Gastroesophageal sphincter (tissue), 4 donors: ENCODE measurements around the gene COL4A6. TPM values are rescaled to one million over a fixed set of nuclear protein-coding genes. Genes with fewer than 3 reads are reported as not detected.

Source experiments
- ATAC-seq: fragments of 150-250 bp; one replicate; pipeline ENCODE4 v1.9.1; 2016; ENCODE audit warnings: mild to moderate bottlenecking, moderate library complexity
- H3K27ac ChIP-seq, 4 donors: fragments of 200-600 bp; sonication (generic) in 3 of 4; 1 replicate in 3 of 4; 2 replicates in 1 of 4; pipeline ENCODE4 v1.5.1; 2016 to 2019
- H3K27me3 ChIP-seq: fragments of 200-600 bp; sonication (generic); one replicate; pipeline ENCODE4 v1.5.1; 2019
- H3K36me3 ChIP-seq, 2 donors: fragments of 200-600 bp; sonication (generic); one replicate each; pipeline ENCODE4 v1.5.1; 2019; ENCODE audit warnings: control low read depth in 1 of 2
- H3K4me1 ChIP-seq, 3 donors: fragments of 200-600 bp; sonication (generic); 1 replicate in 2 of 3; 2 replicates in 1 of 3; pipeline ENCODE4 v1.5.1; 2016 to 2019; ENCODE audit warnings: control low read depth in 2 of 3
- H3K4me3 ChIP-seq, 2 donors: fragments of 200-600 bp; sonication (generic); one replicate each; pipeline ENCODE4 v1.5.1; 2019; ENCODE audit warnings: mild to moderate bottlenecking in 1 of 2, moderate library complexity in 1 of 2
- H3K9me3 ChIP-seq, 3 donors: fragments of 200-600 bp; sonication (generic); one replicate each; pipeline ENCODE4 v1.5.1; 2017 to 2019; ENCODE audit warnings: control low read depth in 2 of 3
- EP300 ChIP-seq: sonication (generic); formaldehyde crosslinking; IDR thresholded peaks from one replicate; pipeline ENCODE4 v1.6.1; 2017; ENCODE audit warnings: antibody characterized with exemption, mild to moderate bottlenecking
- POLR2A ChIP-seq, 2 donors: fragments of 450-650 bp; IDR thresholded peaks; one replicate each; pipeline ENCODE4 v1.6.1; 2017; ENCODE audit warnings: antibody characterized with exemption in 2 of 2, mild to moderate bottlenecking in 2 of 2, moderate library complexity in 1 of 2
- POLR2AphosphoS5 ChIP-seq: sonication (generic); formaldehyde crosslinking; IDR thresholded peaks from one replicate; pipeline ENCODE4 v1.6.1; 2017; ENCODE audit warnings: antibody characterized with exemption
- WGBS, 2 donors: methylation state at CpG; one replicate each; pipeline ENCODE4 v1.1.5; 2018; ENCODE audit warnings: low coverage in 1 of 2; 5-methylcytosine and 5-hydroxymethylcytosine counted together
- total RNA-seq, 4 donors: library from RNA; depleted of rRNA; stranded (reverse); fragments of >200 nt; gene quantifications; one replicate each; pipeline ENCODE4 v1.1.0, GENCODE V29; 2016
- TF ChIP-seq, protein P1 (sequence below), 4 experiments: fragments of 200-600 bp in 2 of 4; fragments of 450-650 bp in 2 of 4; sonication (generic) in 1 of 4; IDR thresholded peaks; one replicate each; pipeline ENCODE4 v1.5.1; 2017 to 2019; ENCODE audit warnings: antibody characterized with exemption in 4 of 4, mild to moderate bottlenecking in 2 of 4, moderate library complexity in 2 of 4

COL4A6 gene
- total RNA-seq, 4 donors from 2014 or later: 103 to 369 (median 213) TPM

- Histone ChIP-seq H3K36me3 (no peaks in the 10 kb centered on the region), H3K27me3 (no peaks in the 10 kb centered on the region), H3K27ac (peak overlapping the region in 2 of 4 donors; percentile 32 to 49), H3K9me3 (no peaks in the 10 kb centered on the region), H3K4me3 (no peak overlapping the region), H3K4me1 (peaks cover 0 to 17% (median 0%) of the 10 kb centered on the region in 3 donors)
- WGBS, 2 donors: 78 to 81% methylated on average over 1 to 2 of the region's 5 CpGs
- ATAC-seq: no peak
- TF ChIP-seq POLR2A (IDR thresholded peaks at IDR 0.05) (no peak), EP300 (no peak), POLR2AphosphoS5 (no peak)
- TF ChIP-seq, protein P1, sequence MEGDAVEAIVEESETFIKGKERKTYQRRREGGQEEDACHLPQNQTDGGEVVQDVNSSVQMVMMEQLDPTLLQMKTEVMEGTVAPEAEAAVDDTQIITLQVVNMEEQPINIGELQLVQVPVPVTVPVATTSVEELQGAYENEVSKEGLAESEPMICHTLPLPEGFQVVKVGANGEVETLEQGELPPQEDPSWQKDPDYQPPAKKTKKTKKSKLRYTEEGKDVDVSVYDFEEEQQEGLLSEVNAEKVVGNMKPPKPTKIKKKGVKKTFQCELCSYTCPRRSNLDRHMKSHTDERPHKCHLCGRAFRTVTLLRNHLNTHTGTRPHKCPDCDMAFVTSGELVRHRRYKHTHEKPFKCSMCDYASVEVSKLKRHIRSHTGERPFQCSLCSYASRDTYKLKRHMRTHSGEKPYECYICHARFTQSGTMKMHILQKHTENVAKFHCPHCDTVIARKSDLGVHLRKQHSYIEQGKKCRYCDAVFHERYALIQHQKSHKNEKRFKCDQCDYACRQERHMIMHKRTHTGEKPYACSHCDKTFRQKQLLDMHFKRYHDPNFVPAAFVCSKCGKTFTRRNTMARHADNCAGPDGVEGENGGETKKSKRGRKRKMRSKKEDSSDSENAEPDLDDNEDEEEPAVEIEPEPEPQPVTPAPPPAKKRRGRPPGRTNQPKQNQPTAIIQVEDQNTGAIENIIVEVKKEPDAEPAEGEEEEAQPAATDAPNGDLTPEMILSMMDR (IDR thresholded peaks at IDR 0.05): no peak
Observed at GRCh38 chrX:108250654-108251579, 187.3 kb downstream of the COL4A6 start.

DNA sequence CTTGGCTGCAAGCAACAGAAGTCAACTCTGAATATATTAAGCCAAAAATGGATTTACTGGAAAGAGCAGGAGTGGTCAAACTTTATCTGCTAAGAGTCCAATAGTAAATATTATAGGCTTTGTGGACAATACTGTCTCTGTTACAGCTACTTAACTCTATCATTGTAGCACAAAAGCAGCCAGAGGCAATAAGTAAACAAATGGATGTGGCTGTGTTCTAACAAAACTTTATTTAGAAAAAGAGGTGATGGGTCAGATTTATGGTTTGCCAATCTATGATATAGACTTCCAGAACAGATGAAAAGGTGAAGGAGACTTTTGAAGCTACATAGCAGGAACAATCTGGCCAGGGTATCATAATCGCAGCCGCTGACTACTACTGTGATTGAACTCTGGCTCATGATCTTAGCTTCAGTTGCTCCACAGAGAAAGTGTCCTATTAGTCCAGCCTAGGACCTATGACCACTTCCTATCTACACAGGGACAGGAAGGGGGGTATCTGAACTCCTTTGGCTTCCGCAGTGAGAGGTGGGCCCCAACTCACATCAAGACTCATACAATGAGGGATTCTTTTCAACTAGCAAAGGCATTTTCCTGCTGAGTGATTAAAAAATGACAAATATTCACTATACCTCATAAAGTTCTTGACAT lies 191.8 kb downstream of the COL4A6 start:
- H3K9me3 ChIP-seq: no peaks in the 10 kb centered on the region
- 83 to 92% methylated on average over 1 to 3 of the region's 3 CpGs for WGBS, 2 donors
- H3K4me1 ChIP-seq: peaks cover 0 to 17% (median 0%) of the 10 kb centered on the region in 3 donors
- no peak overlapping the region for H3K27ac ChIP-seq
- no peaks in the 10 kb centered on the region for H3K36me3 ChIP-seq
- no peak overlapping the region for H3K4me3 ChIP-seq
- no peak for ATAC-seq
- H3K27me3 ChIP-seq: no peaks in the 10 kb centered on the region
- TF ChIP-seq POLR2AphosphoS5 (no peak), POLR2A (IDR thresholded peaks at IDR 0.05) (no peak), EP300 (no peak)
- TF ChIP-seq, protein P1 (IDR thresholded peaks at IDR 0.05): no peak

- no peaks in the 10 kb centered on the region for H3K27me3 ChIP-seq
Observed at GRCh38 chrX:108245462-108245861, 192.8 kb downstream of the COL4A6 start.

GRCh38 chrX:108235986-108236385 lies 202.2 kb downstream of the COL4A6 start:
- Histone ChIP-seq H3K27me3 (no peaks in the 10 kb centered on the region), H3K4me3 (no peak overlapping the region), H3K9me3 (no peaks in the 10 kb centered on the region), H3K4me1 (no peaks in the 10 kb centered on the region), H3K36me3 (no peaks in the 10 kb centered on the region), H3K27ac (no peak overlapping the region)
- TF ChIP-seq, protein P1 (IDR thresholded peaks at IDR 0.05): no peak
- TF ChIP-seq EP300 (no peak), POLR2AphosphoS5 (no peak), POLR2A (IDR thresholded peaks at IDR 0.05) (no peak)
- no peak for ATAC-seq
- 100% methylated on average over 1 to 3 of the region's 4 CpGs for WGBS, 2 donors

More at GRCh38 chrX:108245462-108245861, 192.8 kb downstream of the COL4A6 start:
- Histone ChIP-seq H3K27ac (no peak overlapping the region), H3K4me1 (peaks cover 0 to 12% (median 0%) of the 10 kb centered on the region in 3 donors), H3K36me3 (no peaks in the 10 kb centered on the region), H3K9me3 (no peaks in the 10 kb centered on the region), H3K4me3 (no peak overlapping the region)
- WGBS, 2 donors: 48% methylated on average over 6 of the region's 6 CpGs; no CpG with 5 or more reads in 1 of the 2 donors
- TF ChIP-seq POLR2A (IDR thresholded peaks at IDR 0.05) (no peak), POLR2AphosphoS5 (no peak), EP300 (no peak)
- TF ChIP-seq, protein P1 (IDR thresholded peaks at IDR 0.05): no peak
- no peak for ATAC-seq
